Breast epithelium (tissue), 3 donors: ENCODE results near the gene GIMAP1.

Experiments
- CTCF ChIP-seq, 3 donors: fragments of 450-650 bp; IDR thresholded peaks; one replicate each; pipeline ENCODE4 v1.5.1; 2016 to 2017; ENCODE audit warnings: antibody characterized with exemption in 3 of 3, mild to moderate bottlenecking in 3 of 3, moderate library complexity in 3 of 3
- POLR2A ChIP-seq: fragments of 450-650 bp; IDR thresholded peaks from one replicate; pipeline ENCODE4 v1.6.1; 2016; ENCODE audit warnings: antibody characterized with exemption, mild to moderate bottlenecking, moderate library complexity
- POLR2AphosphoS5 ChIP-seq, 3 donors: sonication (generic); formaldehyde crosslinking; IDR thresholded peaks; one replicate each; pipeline ENCODE4 v1.6.1; 2017; ENCODE audit warnings: antibody characterized with exemption in 3 of 3

- TF ChIP-seq CTCF (IDR thresholded peaks at IDR 0.05) (no peak), POLR2A (no peak), POLR2AphosphoS5 (IDR thresholded peaks at IDR 0.05) (no peak)
These were observed 29.5 kb downstream of the GIMAP1 start for GRCh38 chr7:150745876-150746275.
